Left colon (tissue), 2 donors: ENCODE measurements around the gene PIP5KL1. TPM values are rescaled to one million over a fixed set of nuclear protein-coding genes. Genes with fewer than 3 reads are reported as not detected.
"Not testable (repeated sequence)": the region's sequence is repeated elsewhere in the genome, so short reads cannot be mapped to it uniquely, and the experiment has no call there.

Experiments
- ATAC-seq: fragments of 200-7000 bp; cut with Tn5 transposase; one replicate; pipeline ENCODE4 v1.9.1; 2020; ENCODE audit warnings: mild to moderate bottlenecking, moderate library complexity
- DNase-seq, 2 donors: peaks; one replicate each; pipeline ENCODE4 v3.0.0-alpha.2; 2020
- intact Hi-C, 2 donors: fragments of 100-400 bp; cut with DNase I in 1 of 2; cut with micrococcal nuclease in 1 of 2; formaldehyde crosslinking; loops; one replicate each; pipeline versions ENCODE4 v1.11.2 to v1.14.0; 2022; cut with DNase I, micrococcal nuclease
- total RNA-seq, 2 donors: library from RNA; stranded (reverse); fragmentation: NEBNext Ultra II Directional; extraction: Animal tissue kit (Norgen Biotek cat#: 25700); gene quantifications; one replicate each; pipeline ENCODE4 v1.2.1, GENCODE V29; 2021
- donor health status: DM: no; HTN: no; CAD: no.
- donor health status: DM: yes; HTN: yes; CAD: no.

Gene PIP5KL1
- total RNA-seq, 2 donors from 2014 or later, result 1.3 to 1.9 TPM

- ATAC-seq, result no peak
- no peak for DNase-seq
- intact Hi-C loops, result no loop called here
Measured at GRCh38 chr9:127884976-127885490, 45.5 kb downstream of the PIP5KL1 start.

- intact Hi-C loops, result no loop called here
- peak; percentile 17 for ATAC-seq
Measured at GRCh38 chr9:127884427-127884911, 46.1 kb downstream of the PIP5KL1 start.

DNA sequence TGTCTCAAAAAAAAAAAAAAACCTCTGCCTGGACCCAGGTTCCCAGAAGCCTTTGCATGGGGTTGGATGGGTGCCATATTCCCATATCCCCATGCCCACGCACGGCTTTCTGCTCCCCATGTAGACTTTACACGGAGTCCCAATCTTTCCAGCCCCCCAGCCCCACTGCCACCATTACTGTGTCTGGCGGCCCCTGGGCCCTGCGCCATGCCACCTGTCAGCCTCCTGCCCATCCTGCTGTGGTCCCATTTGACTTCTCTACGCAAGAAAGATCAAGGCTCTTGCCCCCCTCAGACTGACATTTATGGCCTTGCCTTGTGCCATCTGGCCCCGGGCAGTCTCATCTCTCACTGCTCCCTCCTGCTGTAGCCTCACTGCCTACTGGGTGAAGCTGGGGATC lies 46.6 kb downstream of the PIP5KL1 start:
- intact Hi-C loops, result no loop called here
- DNase-seq (no peak), ATAC-seq (no peak)

More at GRCh38 chr9:127884427-127884911, 46.1 kb downstream of the PIP5KL1 start:
- peak in 1 of 2 donors; percentile 40 for DNase-seq

DNA sequence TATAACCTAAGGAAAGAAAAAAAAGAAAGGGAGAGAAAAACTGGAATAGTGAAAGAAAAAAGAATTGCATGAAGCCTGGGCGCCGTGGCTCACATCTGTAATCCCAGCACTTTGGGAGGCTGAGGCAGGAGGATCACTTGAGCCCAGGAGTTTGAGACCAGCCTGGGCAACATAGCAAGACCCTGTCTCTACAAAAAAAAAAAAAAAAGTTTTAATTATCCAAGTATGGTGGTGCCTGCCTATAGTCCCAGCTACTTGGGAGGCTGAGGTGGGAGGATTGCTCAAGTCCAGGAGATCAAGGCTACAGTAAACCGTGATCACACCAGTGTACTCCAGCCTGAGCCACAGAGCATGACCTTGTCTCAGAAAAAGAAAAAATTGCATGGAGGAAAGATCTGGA lies 48.9 kb downstream of the PIP5KL1 start:
- intact Hi-C loops, DNase-seq, ATAC-seq: not testable (repeated sequence)

DNA sequence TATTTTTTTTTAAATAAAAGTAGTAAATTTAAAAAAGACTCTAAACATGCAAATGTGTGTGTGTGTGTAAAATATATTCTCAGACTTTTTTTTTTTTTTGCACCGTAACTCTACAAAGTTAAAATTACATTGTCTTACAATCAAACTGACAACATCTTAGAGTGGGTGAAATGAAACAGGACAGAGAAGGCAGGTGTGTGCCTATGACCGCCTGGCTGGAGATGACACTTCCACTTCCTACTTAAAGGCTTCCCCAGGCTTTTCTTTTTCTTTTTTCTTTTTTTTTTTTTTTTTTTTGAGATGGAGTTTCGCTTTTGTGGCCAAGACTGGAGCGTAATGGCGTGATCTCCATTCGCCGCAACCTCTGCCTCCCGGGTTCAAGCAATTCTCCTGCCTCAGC lies 50.4 kb downstream of the PIP5KL1 start:
- no peak for DNase-seq
- no peak for ATAC-seq
- intact Hi-C loops, result no loop called here

DNA sequence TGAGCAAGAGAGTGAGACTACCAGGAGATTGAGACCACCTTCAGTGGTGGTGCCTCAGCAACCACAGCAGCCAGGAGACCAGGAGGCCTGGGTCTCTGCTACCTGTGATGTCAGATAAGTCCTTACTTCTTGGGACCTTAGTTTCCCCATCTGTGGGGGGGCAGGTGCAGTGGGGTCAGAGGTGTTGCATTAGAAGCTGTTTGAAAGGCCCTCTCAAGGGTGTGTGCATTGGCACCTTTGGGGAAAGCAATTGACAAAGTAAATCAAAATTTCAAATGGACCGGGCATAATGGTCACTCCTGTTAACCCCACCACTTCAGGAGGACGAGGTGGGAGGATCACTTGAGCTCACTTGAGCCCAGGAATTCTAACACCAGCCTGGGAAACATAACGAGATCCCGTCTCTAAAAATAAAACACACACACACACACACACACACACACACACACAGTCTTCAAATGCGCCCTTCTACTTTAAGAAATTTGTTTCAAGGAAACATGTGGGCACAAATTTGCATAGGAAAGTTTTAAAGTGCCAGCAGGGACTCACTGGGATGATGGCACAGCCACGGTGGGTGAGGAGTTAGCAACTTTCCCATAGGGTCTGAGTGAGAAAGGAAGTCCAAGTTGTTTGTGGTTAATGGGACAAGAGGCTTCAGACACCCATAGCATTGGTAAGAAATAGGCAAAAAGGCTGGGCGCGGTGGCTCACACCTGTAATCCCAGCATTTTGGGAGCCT lies 51.8 kb downstream of the PIP5KL1 start:
- ATAC-seq (no peak), DNase-seq (no peak)
- intact Hi-C loops, result loop anchor here in 1 of 2 donors (10.0 kb wide), 1 partner anchor 84 kb away; no protein-coding TSS in a partner anchor

DNA sequence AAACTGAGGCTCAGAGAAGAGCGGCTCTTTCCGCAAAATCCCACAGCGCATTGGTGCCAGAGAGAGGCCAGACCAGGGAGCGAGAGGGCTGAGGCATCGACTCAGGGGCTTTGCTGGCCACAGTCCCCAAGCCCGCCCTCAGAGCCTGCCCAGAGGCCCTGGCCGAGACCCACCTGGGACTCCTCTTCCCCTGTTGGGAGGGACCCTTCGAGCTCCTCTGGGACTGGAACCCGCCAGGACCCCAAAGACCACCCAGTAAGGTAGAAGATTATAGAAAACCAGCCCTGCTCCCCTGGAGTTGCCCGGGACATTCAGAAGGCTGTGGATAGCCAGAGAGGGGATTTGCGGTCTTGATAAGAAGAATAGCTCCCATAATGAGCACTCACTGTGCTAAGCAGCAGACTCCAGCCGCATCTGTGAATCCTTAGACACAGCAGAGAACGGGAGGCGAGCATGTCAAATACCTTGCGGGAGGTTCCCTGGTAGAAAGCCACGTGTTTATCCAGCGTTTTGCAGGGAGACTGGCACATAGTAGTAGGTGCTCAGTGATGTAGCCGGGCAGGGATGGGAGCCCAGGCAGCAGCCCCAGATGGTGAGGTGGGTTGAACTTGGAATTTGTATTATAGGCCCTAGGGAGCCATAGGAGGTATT lies 52.5 kb downstream of the PIP5KL1 start:
- intact Hi-C loops, result loop anchor here in 1 of 2 donors (10.0 kb wide), 1 partner anchor 83 kb away; no protein-coding TSS in a partner anchor
- DNase-seq (no peak), ATAC-seq (peak; percentile 1)

DNA sequence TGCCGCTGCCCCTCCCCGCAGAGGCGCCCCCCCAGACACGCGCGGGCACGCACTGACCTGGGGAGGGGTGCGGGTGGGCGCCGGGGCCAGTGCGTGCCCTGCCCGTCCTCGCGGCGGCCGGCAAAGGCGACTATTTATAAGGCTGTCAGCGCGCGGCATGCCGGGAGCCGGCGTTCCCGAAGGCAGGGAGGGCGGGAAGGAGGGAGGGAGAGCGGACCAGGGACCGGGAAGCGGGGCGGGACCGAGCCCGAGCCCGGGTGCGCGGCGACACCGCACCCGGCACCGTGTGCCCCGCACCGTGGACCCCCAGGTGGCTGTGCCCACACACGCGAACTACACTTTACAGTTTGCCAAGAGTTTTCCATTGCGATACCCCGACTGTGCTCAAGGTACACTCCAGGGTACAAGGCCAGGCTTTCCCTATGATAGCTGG lies 53.0 kb downstream of the PIP5KL1 start, which contains the start of gene AK1:
Gene AK1, minus strand, starts transcription at position 110 of the 433 bp plus-strand sequence. CDS start 3,058 bp downstream, outside the sequence.
- intact Hi-C loops, result loop anchor here in 1 of 2 donors (10.0 kb wide), 1 partner anchor 83 kb away; no protein-coding TSS in a partner anchor
- DNase-seq (peak; percentile 85 to 86), ATAC-seq (peak; percentile 81)

GRCh38 chr9:127876764-127877562 lies 53.6 kb downstream of the PIP5KL1 start:
- DNase-seq, result peak in 1 of 2 donors; percentile 36

GRCh38 chr9:127876026-127876763 lies 54.4 kb downstream of the PIP5KL1 start:
- intact Hi-C loops, result loop anchor here in 1 of 2 donors (10.0 kb wide), 1 partner anchor 81 kb away; no protein-coding TSS in a partner anchor
- ATAC-seq (peak; percentile 21), DNase-seq (no peak)

More at GRCh38 chr9:127876764-127877562, 53.6 kb downstream of the PIP5KL1 start:
- intact Hi-C loops, result loop anchor here in 1 of 2 donors (10.0 kb wide), 1 partner anchor 82 kb away; no protein-coding TSS in a partner anchor
- peak; percentile 27 for ATAC-seq

DNA sequence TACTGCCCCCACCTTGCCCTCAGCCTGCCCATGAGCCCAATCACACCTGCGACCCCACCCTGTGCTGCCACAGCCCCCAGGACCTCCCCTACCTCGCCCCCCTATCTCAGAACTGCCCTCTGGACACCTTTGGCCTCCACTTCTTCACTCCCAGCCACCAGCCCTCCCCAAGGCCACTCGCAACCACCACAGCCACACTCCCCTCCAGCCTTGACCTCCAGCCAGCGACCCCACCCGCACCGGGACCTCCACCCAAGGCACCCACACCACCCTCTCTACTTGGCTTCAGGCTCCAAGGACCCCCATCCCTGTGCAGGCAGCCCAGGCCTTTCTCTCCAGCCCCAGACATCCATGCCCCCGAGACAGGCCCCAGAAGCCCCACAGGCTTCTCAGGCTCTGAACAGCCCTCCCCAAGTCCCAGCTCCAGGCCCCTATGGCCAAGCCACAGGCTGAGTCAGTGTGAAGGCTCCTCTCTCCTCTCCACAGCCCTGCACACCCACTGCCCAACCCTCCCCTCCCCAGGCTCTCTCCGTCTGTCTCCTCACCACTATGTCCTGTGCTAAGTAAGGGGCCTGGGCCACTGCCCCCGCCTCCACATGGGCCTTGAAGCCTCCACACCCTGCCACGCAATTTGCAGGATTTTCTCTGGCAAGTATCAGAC lies 55.1 kb downstream of the PIP5KL1 start:
- DNase-seq, result no peak
- intact Hi-C loops, result loop anchor here in 1 of 2 donors (10.0 kb wide), 1 partner anchor 81 kb away; no protein-coding TSS in a partner anchor
- no peak for ATAC-seq

DNA sequence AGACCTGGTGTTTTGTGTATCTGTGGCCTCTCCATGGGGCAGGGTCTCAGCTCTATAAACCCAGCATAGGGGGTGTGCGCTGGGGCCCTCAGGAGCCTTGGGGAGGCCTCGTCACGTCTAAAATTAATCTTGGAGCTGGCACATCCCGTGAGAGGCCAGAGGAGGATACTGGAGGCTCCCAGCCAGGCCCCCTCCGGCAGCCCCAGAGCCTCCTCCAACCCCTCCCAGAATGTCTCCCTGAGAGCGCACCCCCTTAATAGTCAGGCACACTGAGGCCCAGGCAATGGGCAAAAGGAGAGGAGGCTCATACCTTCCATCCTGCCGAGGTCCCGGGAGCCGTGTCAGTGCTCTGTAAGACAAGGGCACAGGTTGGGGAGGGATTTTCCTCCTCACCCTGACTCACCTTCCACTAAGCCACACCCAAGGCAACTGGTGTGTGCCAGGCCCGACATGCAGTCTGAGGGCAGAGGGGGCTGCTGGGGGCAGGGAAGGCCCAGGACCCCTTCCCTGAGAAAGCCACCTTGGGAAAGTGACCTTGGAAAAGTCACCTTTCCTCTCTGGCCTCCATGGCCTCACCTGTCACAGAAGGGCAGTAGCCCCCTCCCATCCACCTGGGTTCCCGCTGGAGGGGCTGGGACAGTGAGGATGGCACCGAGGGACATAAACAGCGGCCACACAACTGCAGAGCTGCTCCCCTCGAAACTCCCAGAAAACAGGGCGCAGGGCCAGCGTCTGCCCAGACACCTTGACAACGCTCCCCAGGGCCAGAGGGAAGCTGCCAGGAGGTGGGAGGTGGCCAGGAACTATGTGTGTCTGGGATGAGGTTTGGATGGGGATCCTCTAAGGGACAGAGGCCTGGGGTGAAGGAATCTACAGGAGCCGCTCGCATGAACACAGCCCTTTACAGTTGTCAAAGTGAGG lies 56.0 kb downstream of the PIP5KL1 start:
- ATAC-seq, result no peak
- intact Hi-C loops, result loop anchor here in 1 of 2 donors (5.0 to 10.0 kb wide), 2 partner anchors 80 to 137 kb away; partner anchors contain the start of gene TOR2A
- DNase-seq, result no peak

DNA sequence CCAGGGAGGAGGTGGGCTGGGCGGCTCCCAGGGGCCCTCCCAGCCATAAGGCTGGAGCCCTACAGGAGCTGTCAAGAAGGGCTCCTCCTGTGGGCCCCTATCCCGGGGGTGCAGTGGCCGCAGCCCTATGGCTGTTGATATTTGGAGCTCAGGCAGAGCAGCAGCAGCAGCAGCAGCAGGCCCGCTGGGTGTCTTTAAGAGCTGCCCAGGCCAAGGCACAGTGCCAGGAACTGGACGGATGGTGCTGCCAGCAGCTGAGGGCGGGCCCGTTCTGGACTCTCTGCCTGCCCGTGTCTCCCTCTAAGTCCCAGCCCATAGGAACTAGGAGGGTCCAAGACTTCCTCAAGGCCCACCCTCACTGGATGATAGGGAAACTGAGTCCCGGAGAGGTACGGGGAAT lies 56.7 kb downstream of the PIP5KL1 start:
- ATAC-seq (no peak), DNase-seq (peak; percentile 64 to 73)
- intact Hi-C loops, result loop anchor here in 1 of 2 donors (5.0 to 10.0 kb wide), 2 partner anchors 79 to 137 kb away; partner anchors contain the start of gene TOR2A

- intact Hi-C loops, result loop anchor here in 1 of 2 donors (5.0 to 10.0 kb wide), 2 partner anchors 78 to 136 kb away; partner anchors contain the start of gene TOR2A
- DNase-seq, result peak in 1 of 2 donors; percentile 24
- no peak for ATAC-seq
Measured at GRCh38 chr9:127873223-127873691, 57.3 kb downstream of the PIP5KL1 start.

DNA sequence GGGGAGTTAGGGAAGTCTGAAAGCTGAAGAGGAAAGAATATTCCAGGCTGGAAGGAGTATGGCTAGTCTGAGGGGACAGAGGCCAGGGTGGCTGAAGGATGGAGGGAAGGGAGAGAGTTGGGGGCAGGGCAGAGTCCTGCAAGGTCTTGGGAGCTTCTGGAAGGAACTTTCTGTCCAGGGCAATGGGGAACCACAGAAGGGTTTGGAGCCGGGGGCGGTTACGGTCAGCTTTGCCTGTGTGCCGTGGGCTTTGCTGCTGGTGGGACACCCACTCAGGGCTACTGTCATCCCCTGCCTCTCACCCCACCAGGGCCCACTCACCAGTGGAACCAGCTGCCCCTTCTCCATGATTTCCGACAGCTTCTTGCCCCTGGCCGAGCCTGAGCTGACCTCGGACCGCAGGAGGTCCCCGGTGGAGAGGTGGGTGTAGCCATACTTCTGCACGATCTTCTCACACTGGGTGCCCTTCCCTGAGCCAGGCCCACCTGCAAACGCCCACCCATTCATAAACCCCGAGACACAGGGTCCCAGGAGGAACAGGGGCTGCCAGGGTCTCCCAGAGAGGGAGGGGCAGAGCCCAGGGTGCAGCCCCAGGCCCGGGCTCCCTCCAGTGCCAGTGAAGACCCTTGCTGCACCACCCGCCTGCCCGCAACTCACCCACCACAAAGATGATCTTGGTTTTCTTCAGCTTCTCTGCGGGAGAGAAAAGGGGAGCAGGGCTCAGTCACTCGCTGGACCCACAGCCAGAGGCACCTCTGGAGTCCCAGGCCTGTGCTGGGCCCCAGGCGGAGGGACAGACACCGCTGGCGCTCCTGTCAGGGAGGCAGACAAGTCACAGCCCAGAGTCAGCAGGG lies 58.0 kb downstream of the PIP5KL1 start:
- DNase-seq (peak in 1 of 2 donors; percentile 12), ATAC-seq (no peak)
- intact Hi-C loops, result loop anchor here in 1 of 2 donors (5.0 to 10.0 kb wide), 2 partner anchors 78 to 135 kb away; partner anchors contain the start of gene TOR2A
